ENCODE data around the gene KLHL8. TPM values are rescaled to one million over a fixed set of nuclear protein-coding genes. Genes with fewer than 3 reads are reported as not detected.

Gene KLHL8
- polyA plus RNA-seq, 1 donor from 2014 or later: 15.0 TPM

DNA sequence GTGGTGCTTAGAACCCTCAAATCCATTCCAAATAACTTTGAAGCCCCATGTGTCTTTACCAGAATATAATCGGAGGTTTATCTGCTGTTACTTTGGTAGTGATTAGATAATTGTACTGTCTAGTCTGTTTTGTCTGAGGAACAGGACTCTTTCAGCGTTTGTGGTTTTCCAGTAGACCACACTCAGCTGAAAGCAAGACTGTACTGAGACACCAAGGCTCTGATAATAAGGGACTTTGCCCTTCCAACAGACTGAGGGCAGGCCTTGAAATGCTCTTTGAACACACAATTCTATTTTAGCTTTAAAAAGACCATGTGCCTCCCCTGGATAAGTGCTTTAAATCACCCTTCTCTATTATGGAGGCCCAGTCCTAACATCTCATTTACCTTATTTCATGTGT lies 76.1 kb downstream of the KLHL8 start:
- Histone ChIP-seq H3K4me2 (ENCODE audit: low read length) (no peak overlapping the region), H3K36me3 (ENCODE audit: insufficient read depth, low read length) (no peaks in the 10 kb centered on the region), H3K27ac (ENCODE audit: low read length) (no peak overlapping the region), H4K20me1 (ENCODE audit: insufficient read depth) (no peaks in the 10 kb centered on the region), H3K9ac (ENCODE audit: low read length) (no peak overlapping the region), H3K79me2 (replicated peaks; ENCODE audit: insufficient read depth, low read length) (no peaks in the 10 kb centered on the region), H3K9me3 (ENCODE audit: low read length) (no peaks in the 10 kb centered on the region), H3K27me3 (ENCODE audit: insufficient read depth, low read depth, low read length) (no peaks in the 10 kb centered on the region), H3F3A (ENCODE audit: insufficient read depth, low read length, poor library complexity, severe bottlenecking) (no peaks in the 10 kb centered on the region), H3K4me3 (ENCODE audit: low read length) (no peak overlapping the region), H2AFZ (ENCODE audit: low read depth, low read length) (no peak overlapping the region), H3K9me2 (ENCODE audit: insufficient read depth, low read length) (no peaks in the 10 kb centered on the region)
- TF ChIP-seq REST (IDR thresholded peaks at IDR 0.05; ENCODE audit: borderline replicate concordance): no peak
- no peak for TF ChIP-seq MXI1 (conservative IDR thresholded peaks at IDR 0.05; ENCODE audit: poor library complexity, severe bottlenecking)
- TF ChIP-seq POLR2AphosphoS5 (IDR thresholded peaks at IDR 0.05): no peak
- TF ChIP-seq SMC3 (conservative IDR thresholded peaks at IDR 0.05; ENCODE audit: poor library complexity): no peak
- TF ChIP-seq EP300 (conservative IDR thresholded peaks at IDR 0.05; ENCODE audit: poor library complexity, severe bottlenecking): no peak
- TF ChIP-seq EZH2 (IDR thresholded peaks at IDR 0.05; ENCODE audit: borderline replicate concordance, insufficient read depth, low read length, poor library complexity, severe bottlenecking): no peak
- TF ChIP-seq TAF1 (IDR thresholded peaks at IDR 0.05; ENCODE audit: low read depth): no peak
- TF ChIP-seq, protein P1, sequence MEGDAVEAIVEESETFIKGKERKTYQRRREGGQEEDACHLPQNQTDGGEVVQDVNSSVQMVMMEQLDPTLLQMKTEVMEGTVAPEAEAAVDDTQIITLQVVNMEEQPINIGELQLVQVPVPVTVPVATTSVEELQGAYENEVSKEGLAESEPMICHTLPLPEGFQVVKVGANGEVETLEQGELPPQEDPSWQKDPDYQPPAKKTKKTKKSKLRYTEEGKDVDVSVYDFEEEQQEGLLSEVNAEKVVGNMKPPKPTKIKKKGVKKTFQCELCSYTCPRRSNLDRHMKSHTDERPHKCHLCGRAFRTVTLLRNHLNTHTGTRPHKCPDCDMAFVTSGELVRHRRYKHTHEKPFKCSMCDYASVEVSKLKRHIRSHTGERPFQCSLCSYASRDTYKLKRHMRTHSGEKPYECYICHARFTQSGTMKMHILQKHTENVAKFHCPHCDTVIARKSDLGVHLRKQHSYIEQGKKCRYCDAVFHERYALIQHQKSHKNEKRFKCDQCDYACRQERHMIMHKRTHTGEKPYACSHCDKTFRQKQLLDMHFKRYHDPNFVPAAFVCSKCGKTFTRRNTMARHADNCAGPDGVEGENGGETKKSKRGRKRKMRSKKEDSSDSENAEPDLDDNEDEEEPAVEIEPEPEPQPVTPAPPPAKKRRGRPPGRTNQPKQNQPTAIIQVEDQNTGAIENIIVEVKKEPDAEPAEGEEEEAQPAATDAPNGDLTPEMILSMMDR (IDR thresholded peaks at IDR 0.05; ENCODE audit: poor library complexity, severe bottlenecking): no peak

DNA sequence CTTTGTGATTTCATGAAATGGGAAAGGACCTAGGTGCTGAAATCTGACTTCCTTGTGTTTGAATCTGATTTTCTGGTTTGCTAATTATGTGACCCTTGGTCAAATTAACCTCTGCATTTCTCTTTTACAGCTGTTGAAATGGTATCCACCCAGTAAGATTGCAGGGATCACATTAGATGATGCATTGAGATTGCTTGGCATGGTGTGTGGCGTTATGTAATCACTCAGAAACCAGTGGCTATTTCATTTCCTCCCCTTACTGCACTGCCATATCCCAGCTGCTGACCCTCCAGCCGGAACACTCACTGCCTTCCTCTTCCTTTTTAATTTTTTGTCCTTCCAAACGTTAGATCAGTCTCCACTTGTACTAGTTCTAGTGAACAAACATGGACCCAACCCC lies 79.0 kb downstream of the KLHL8 start:
- Histone ChIP-seq H3K9ac (ENCODE audit: low read length) (no peak overlapping the region), H3K27ac (ENCODE audit: low read length) (no peak overlapping the region), H3K79me2 (replicated peaks; ENCODE audit: insufficient read depth, low read length) (no peaks in the 10 kb centered on the region), H3K9me2 (ENCODE audit: insufficient read depth, low read length) (no peaks in the 10 kb centered on the region), H3K27me3 (ENCODE audit: insufficient read depth, low read depth, low read length) (no peaks in the 10 kb centered on the region), H3K4me2 (ENCODE audit: low read length) (no peak overlapping the region), H4K20me1 (ENCODE audit: insufficient read depth) (no peaks in the 10 kb centered on the region), H3F3A (ENCODE audit: insufficient read depth, low read length, poor library complexity, severe bottlenecking) (no peaks in the 10 kb centered on the region), H3K9me3 (ENCODE audit: low read length) (no peaks in the 10 kb centered on the region), H3K4me3 (ENCODE audit: low read length) (no peak overlapping the region), H3K36me3 (ENCODE audit: insufficient read depth, low read length) (no peaks in the 10 kb centered on the region), H2AFZ (ENCODE audit: low read depth, low read length) (no peak overlapping the region)
- TF ChIP-seq, protein P1 (IDR thresholded peaks at IDR 0.05; ENCODE audit: poor library complexity, severe bottlenecking): no peak
- TF ChIP-seq POLR2AphosphoS5 (IDR thresholded peaks at IDR 0.05): no peak
- TF ChIP-seq TAF1 (IDR thresholded peaks at IDR 0.05; ENCODE audit: low read depth): no peak
- TF ChIP-seq EZH2 (IDR thresholded peaks at IDR 0.05; ENCODE audit: borderline replicate concordance, insufficient read depth, low read length, poor library complexity, severe bottlenecking): no peak

All from neural cell (in vitro differentiated cells).